PC-9 (cell line): ENCODE data around the gene ATP13A2. TPM values are rescaled to one million over a fixed set of nuclear protein-coding genes. Genes with fewer than 3 reads are reported as not detected.
A peak's percentile ranks its signal among the peaks of the same experiment; 100 is the strongest.

Source experiments
- BruUV-seq: library from RNA; stranded (reverse); fragments of 400-500 nt; replicated peaks from 2 replicates; lab custom pipeline; 2021; lab: Mats Ljungman, UMichigan
- CTCF ChIA-PET: fragments of 300-600 bp; sonication (Branson Sonifier 250); formaldehyde crosslinking; loops from one replicate; lab custom pipeline; 2022; ENCODE audit warnings: antibody characterized with exemption; lab: Charles Lee
- POLR2A ChIA-PET: fragments of 300-600 bp; sonication (Branson Sonifier 250); formaldehyde crosslinking; loops from one replicate; lab custom pipeline; 2022; ENCODE audit warnings: antibody characterized with exemption; ENCODE audit not compliant: unreplicated experiment; lab: Charles Lee
- DNase-seq, 2 experiments: peaks; one replicate each; pipeline versions ENCODE4 v3.0.0 to v3.0.0-alpha.2; 2015 to 2022; ENCODE audit warnings: mixed read lengths in 1 of 2
- H2AFZ ChIP-seq: fragments of 200-600 bp; sonication (generic); 2 replicates; pipeline ENCODE4 v1.8.1; 2017; ENCODE audit warnings: antibody characterized with exemption
- H3F3A ChIP-seq: fragments of 200-600 bp; sonication (generic); 2 replicates; pipeline ENCODE4 v1.8.1; 2017; ENCODE audit warnings: antibody characterized with exemption, mild to moderate bottlenecking, low read depth; ENCODE audit not compliant: insufficient read depth
- H3K27ac ChIP-seq: fragments of 200-600 bp; sonication (generic); 2 replicates; pipeline ENCODE4 v1.6.1; 2016; ENCODE audit warnings: mixed run types
- H3K27me3 ChIP-seq: fragments of 200-600 bp; sonication (generic); 2 replicates; pipeline ENCODE4 v1.6.1; 2016; ENCODE audit warnings: low read depth, mixed run types; ENCODE audit not compliant: insufficient read depth
- H3K36me3 ChIP-seq: fragments of 200-600 bp; sonication (generic); 2 replicates; pipeline ENCODE4 v1.6.1; 2016; ENCODE audit warnings: low read depth, mixed run types
- H3K4me1 ChIP-seq: fragments of 200-600 bp; sonication (generic); replicated peaks from 2 replicates; pipeline ENCODE4 v1.6.1; 2016; ENCODE audit warnings: mixed run types; ENCODE audit not compliant: insufficient read depth
- H3K4me2 ChIP-seq: fragments of 200-600 bp; sonication (generic); 2 replicates; pipeline ENCODE4 v1.6.1; 2017; ENCODE audit warnings: mixed run types
- H3K4me3 ChIP-seq: fragments of 200-600 bp; sonication (generic); 2 replicates; pipeline ENCODE4 v1.6.1; 2016; ENCODE audit warnings: mixed run types
- H3K79me2 ChIP-seq: fragments of 200-600 bp; sonication (generic); 2 replicates; pipeline ENCODE4 v1.6.1; 2017; ENCODE audit warnings: low read depth, mixed run types
- H3K9me2 ChIP-seq: fragments of 200-600 bp; sonication (generic); 2 replicates; pipeline ENCODE4 v1.8.1; 2017; ENCODE audit warnings: mild to moderate bottlenecking; ENCODE audit not compliant: insufficient read depth
- H3K9me3 ChIP-seq: fragments of 200-600 bp; sonication (generic); 2 replicates; pipeline ENCODE4 v1.8.1; 2016; ENCODE audit warnings: low read depth; ENCODE audit not compliant: insufficient read depth
- H4K20me1 ChIP-seq: fragments of 200-600 bp; sonication (generic); 2 replicates; pipeline ENCODE4 v1.8.1; 2017; ENCODE audit not compliant: insufficient read depth
- EZH2 ChIP-seq: fragments of 200-600 bp; sonication (generic); IDR thresholded peaks from 2 replicates; pipeline ENCODE4 v1.8.0; 2017; ENCODE audit warnings: antibody characterized with exemption, low read depth
- intact Hi-C: fragments of 100-400 bp; cut with micrococcal nuclease; formaldehyde crosslinking; loops from one replicate; pipeline ENCODE4 v1.10.0; 2022; ENCODE audit not compliant: unreplicated experiment
- total RNA-seq: library from RNA; stranded (reverse); gene quantifications from 2 replicates; pipeline ENCODE4 v1.2.3, GENCODE V29; 2021
- TF ChIP-seq, protein P1 (sequence below): fragments of 200-600 bp; sonication (generic); conservative IDR thresholded peaks from 2 replicates; pipeline ENCODE4 v1.6.1; 2017; ENCODE audit warnings: mixed run types, antibody characterized with exemption, mild to moderate bottlenecking, moderate library complexity

ATP13A2 gene
- total RNA-seq, 1 experiment from 2014 or later: 39.9 TPM

DNA sequence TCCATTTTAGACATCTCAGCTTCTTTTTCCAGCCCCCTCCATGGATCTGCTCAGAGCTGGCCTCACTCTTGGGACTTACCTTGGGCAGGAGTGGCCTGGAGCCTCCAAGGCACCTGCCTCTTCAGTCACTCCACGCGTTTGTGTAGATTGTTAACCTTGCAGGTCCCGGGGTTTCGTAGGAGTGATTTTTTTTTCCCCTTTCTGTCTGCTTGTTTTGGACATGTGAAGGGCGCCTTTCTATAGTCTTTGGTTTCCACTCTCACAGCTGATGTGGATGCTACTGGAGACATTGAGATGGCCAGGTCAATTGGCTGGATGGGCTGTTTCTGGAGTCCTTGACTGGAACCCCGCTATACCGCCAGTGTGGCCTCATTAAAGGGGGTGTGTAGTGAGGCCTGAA lies 44.1 kb upstream of the ATP13A2 start:
- no TSS peak for BruUV-seq
- POLR2A ChIA-PET: no interaction called here

DNA sequence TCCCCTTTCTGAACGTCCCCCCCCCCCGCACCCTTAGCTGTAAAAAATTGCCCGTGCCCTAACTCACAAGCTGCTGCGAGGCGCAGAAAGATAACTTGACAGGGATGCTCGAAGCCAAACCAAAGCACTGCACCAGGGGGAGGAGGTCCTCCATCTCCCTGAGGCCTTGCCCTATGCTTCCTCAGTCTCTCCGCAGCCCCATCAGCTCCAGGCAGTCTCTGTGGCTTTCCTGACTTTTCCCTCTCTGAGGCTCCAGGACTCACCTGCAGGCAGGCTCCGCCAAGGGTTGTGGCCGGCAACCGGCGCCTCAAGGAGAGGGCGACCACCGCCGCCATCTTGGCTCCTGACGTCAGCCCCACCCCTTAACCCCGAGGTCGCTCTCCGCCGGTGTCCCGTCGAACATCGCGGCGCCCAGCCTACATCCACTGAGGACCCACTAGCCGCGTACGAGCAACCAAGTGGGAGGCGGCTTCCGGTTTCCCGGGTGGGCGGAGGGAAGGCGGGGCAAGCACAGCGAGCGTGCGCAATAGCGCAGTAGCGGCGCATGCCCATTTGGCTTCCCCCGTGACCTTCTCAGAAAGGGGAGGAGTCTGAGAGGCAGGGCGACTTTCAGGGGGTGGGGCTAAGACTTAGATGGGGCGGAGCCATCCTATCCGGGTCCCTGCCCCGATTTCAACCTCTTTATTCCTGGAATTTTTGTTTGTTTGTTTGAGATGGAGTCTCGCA lies 42.1 kb upstream of the ATP13A2 start, which contains the start of gene SDHB:
Gene SDHB, minus strand, starts transcription at position 348 of the 726 bp plus-strand sequence. Its CDS starts 13 bp downstream, at position 335.
- H3K36me3 ChIP-seq: 0 out of 2 replicates have a peak, but pooled peaks cover 7% of the 10 kb centered on the region
- H3K4me3 ChIP-seq: peak within 1 kb of the TSS; percentile 71
- no peaks in the 10 kb centered on the region for H3K9me2 ChIP-seq
- no peaks in the 10 kb centered on the region for H3K27me3 ChIP-seq
- ChIA-PET CTCF (no interaction called here), POLR2A (interaction anchor here (0.6 kb wide), 1 partner anchor 315 kb away, joined by 9 read pairs; no protein-coding TSS in a partner anchor)
- no peaks in the 10 kb centered on the region for H4K20me1 ChIP-seq
- peak; percentile 84 to 98 for DNase-seq
- peaks cover 38% of the 10 kb centered on the region for H3K79me2 ChIP-seq
- peak within 1 kb of the TSS; percentile 81 for H2AFZ ChIP-seq
- BruUV-seq: no TSS peak
- H3K27ac ChIP-seq: peak within 1 kb of the TSS; percentile 38; the same call in 1 of the 2 replicates
- H3K4me2 ChIP-seq: peak within 1 kb of the TSS; percentile 91
- intact Hi-C loops: loop anchor here (5.0 to 10.0 kb wide), 3 partner anchors 152 to 551 kb away; no protein-coding TSS in a partner anchor
- TF ChIP-seq, protein P1, sequence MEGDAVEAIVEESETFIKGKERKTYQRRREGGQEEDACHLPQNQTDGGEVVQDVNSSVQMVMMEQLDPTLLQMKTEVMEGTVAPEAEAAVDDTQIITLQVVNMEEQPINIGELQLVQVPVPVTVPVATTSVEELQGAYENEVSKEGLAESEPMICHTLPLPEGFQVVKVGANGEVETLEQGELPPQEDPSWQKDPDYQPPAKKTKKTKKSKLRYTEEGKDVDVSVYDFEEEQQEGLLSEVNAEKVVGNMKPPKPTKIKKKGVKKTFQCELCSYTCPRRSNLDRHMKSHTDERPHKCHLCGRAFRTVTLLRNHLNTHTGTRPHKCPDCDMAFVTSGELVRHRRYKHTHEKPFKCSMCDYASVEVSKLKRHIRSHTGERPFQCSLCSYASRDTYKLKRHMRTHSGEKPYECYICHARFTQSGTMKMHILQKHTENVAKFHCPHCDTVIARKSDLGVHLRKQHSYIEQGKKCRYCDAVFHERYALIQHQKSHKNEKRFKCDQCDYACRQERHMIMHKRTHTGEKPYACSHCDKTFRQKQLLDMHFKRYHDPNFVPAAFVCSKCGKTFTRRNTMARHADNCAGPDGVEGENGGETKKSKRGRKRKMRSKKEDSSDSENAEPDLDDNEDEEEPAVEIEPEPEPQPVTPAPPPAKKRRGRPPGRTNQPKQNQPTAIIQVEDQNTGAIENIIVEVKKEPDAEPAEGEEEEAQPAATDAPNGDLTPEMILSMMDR: no peak
- no peak for TF ChIP-seq EZH2
- no peaks in the 10 kb centered on the region for H3K9me3 ChIP-seq
- no peaks in the 10 kb centered on the region for H3F3A ChIP-seq
- H3K4me1 ChIP-seq: peaks cover 7% of the 10 kb centered on the region; the same call in 1 of the 2 replicates

More for the DNA sequence above, 44.1 kb upstream of the ATP13A2 start:
- no peaks in the 10 kb centered on the region for H4K20me1 ChIP-seq
- H3K9me3 ChIP-seq: no peaks in the 10 kb centered on the region
- H3K4me2 ChIP-seq: no peak overlapping the region
- H3K27me3 ChIP-seq: no peaks in the 10 kb centered on the region
- H3K4me3 ChIP-seq: no peak overlapping the region
- H3F3A ChIP-seq: no peaks in the 10 kb centered on the region
- 0 out of 2 replicates have a peak, but pooled peaks cover 5% of the 10 kb centered on the region for H3K36me3 ChIP-seq
- H3K9me2 ChIP-seq: no peaks in the 10 kb centered on the region
- CTCF ChIA-PET: no interaction called here
- no peak overlapping the region for H3K27ac ChIP-seq
- H3K79me2 ChIP-seq: peaks cover 29% of the 10 kb centered on the region
- TF ChIP-seq, protein P1: no peak
- TF ChIP-seq EZH2: no peak
- DNase-seq: no peak
- H2AFZ ChIP-seq: no peak overlapping the region
- H3K4me1 ChIP-seq: peaks cover 7% of the 10 kb centered on the region; the same call in 1 of the 2 replicates
- intact Hi-C loops: loop anchor here (10.0 kb wide), 2 partner anchors 219 to 549 kb away; no protein-coding TSS in a partner anchor

DNA sequence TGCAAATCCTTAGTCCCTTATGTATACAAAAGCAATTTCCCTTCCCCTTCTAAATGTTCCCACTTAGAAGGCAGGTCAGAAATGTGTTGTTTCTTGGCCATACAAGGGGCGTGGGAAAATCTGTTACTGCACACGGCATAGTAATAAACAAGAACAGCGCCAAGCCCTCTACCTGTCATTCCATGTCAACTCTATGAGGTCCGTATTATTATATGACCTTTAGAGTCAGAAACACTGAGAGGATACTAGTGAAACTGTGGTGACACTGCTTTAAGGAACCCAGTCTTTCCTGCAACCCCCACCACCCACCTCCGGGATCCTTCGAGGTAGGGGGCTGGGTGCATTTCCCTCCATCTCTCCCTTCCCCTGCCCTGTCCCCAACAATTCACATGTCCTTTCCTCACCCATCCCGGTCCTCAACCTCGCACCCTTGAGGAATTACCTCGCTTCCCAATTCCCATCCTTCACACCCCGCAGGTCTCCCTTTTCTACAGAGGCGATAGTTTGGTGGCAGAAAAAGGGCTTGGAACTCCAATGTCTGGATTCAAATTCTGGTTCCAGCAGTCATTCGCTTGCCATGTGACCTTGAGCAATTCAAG lies 41.5 kb upstream of the ATP13A2 start:
- H3K4me3 ChIP-seq: peak overlapping the region; percentile 71
- H2AFZ ChIP-seq: peak overlapping the region; percentile 78
- H3K27me3 ChIP-seq: no peaks in the 10 kb centered on the region
- DNase-seq: no peak
- H3K27ac ChIP-seq: peak overlapping the region; percentile 38; the same call in 1 of the 2 replicates
- TF ChIP-seq, protein P1: no peak
- TF ChIP-seq EZH2: no peak
- no peaks in the 10 kb centered on the region for H3K9me3 ChIP-seq
- no TSS peak for BruUV-seq
- H3K36me3 ChIP-seq: 0 out of 2 replicates have a peak, but pooled peaks cover 7% of the 10 kb centered on the region
- H3K4me2 ChIP-seq: peak overlapping the region; percentile 91
- H4K20me1 ChIP-seq: no peaks in the 10 kb centered on the region
- no peaks in the 10 kb centered on the region for H3K9me2 ChIP-seq
- H3F3A ChIP-seq: no peaks in the 10 kb centered on the region
- POLR2A ChIA-PET: interaction anchor here (0.6 kb wide), 1 partner anchor 315 kb away, joined by 9 read pairs; no protein-coding TSS in a partner anchor
- peaks cover 7% of the 10 kb centered on the region; the same call in 1 of the 2 replicates for H3K4me1 ChIP-seq
- CTCF ChIA-PET: no interaction called here
- H3K79me2 ChIP-seq: peaks cover 38% of the 10 kb centered on the region
- intact Hi-C loops: loop anchor here (5.0 to 10.0 kb wide), 3 partner anchors 151 to 552 kb away; no protein-coding TSS in a partner anchor
